GM13976 (cell line): ENCODE data around the gene CAMKMT.
"Not testable (repeated sequence)": the region's sequence is repeated elsewhere in the genome, so short reads cannot be mapped to it uniquely, and the experiment has no call there.

Experiments used
- DNase-seq: peaks from one replicate; pipeline ENCODE4 v3.0.0; 2012; ENCODE audit warnings: low spot score
- in situ Hi-C: fragments of 300-500 bp; cut with MboI; formaldehyde crosslinking; loops from one replicate; pipeline ENCODE4 v1.12.0; 2022; ENCODE audit warnings: low sequenced_read_pairs, mixed read lengths, inconsistent platforms; ENCODE audit not compliant: unreplicated experiment
- TF ChIP-seq, protein P1 (sequence below): IDR thresholded peaks from 2 replicates; pipeline ENCODE4 v1.5.1; 2012; ENCODE audit warnings: borderline replicate concordance, mild to moderate bottlenecking; ENCODE audit not compliant: insufficient read depth; ENCODE audit errors: extremely low read depth, missing control alignments, control extremely low read depth

The CAMKMT gene

DNA sequence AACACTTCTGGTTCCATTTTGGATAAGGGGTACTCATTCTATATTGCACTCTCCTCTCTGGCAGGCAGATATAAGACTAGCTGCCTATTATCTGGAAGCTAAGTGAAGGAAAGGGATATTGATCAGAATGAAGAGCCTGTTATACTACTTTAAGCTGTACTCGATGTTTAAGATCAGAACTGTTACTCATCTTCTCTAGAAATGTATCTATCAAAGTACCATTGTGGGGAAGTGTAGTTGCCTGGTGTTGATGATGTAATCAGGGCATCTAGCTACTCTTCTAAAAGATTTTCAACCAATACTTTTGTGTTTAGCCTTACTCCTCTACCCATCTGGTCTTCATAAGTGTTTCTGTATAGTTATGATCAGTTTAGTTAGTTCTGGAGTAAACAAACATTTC lies 5.8 kb downstream of the CAMKMT start:
- TF ChIP-seq, protein P1, sequence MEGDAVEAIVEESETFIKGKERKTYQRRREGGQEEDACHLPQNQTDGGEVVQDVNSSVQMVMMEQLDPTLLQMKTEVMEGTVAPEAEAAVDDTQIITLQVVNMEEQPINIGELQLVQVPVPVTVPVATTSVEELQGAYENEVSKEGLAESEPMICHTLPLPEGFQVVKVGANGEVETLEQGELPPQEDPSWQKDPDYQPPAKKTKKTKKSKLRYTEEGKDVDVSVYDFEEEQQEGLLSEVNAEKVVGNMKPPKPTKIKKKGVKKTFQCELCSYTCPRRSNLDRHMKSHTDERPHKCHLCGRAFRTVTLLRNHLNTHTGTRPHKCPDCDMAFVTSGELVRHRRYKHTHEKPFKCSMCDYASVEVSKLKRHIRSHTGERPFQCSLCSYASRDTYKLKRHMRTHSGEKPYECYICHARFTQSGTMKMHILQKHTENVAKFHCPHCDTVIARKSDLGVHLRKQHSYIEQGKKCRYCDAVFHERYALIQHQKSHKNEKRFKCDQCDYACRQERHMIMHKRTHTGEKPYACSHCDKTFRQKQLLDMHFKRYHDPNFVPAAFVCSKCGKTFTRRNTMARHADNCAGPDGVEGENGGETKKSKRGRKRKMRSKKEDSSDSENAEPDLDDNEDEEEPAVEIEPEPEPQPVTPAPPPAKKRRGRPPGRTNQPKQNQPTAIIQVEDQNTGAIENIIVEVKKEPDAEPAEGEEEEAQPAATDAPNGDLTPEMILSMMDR = no peak
- in situ Hi-C loops = no loop called here
- no peak for DNase-seq

DNA sequence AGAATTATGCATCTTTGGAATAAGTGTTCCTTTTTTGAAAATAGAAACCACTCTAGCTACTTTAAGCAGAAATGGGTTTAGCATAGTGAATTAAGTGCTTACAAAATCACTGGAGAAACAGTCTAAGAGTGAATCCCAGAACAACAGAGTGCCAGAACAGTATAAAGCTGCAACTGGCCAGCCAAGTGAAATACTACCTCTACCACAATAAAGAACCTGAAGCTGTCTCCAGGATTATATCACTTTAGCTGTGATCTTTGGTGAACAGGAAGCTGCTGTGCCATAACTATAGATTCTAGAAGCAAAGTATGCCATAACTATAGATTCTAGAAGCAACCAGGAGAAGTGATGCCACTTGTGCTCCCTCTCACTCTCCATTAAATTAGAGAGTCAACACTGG lies 7.6 kb downstream of the CAMKMT start:
- in situ Hi-C loops = no loop called here
- DNase-seq = no peak
- TF ChIP-seq, protein P1 = no peak

DNA sequence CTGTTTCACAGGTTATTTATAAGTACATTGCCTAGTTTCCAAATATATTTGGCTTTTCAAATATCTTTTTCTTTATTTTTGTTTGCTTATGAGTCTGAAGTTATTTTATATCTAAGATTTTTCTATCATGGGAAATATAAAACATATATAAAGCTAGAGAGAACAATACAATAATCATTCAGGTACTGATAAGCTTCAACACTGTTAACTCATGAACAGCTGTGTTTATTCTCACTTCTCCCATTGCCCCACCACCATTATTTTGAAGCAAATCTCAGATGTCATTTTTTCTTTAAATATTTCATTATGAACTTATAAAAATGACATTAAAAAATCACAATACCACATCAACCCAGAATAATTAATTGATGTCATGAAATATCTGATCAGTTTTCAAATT lies 9.7 kb downstream of the CAMKMT start:
- DNase-seq = no peak
- in situ Hi-C loops = no loop called here
- TF ChIP-seq, protein P1 = no peak

DNA sequence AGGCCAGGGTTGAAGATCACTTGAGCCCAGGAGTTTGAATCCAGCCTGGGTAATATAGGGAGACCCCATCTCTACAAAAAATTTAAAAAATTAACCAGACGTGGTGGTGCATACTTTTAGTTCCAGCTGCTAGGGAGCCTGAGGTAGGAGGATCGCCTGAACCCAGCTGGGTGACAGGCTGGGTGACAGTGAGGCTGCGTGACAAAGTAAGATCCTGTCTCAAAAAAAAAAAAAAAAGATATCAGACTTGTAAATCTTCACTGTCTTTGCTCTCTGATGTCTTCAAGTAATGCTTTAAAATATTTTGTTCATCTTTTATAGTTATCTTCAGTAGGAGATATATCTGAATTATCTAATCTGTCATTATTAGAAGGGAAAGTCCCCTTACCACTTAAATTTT lies 10.5 kb downstream of the CAMKMT start:
- DNase-seq = no peak
- TF ChIP-seq, protein P1 = no peak
- in situ Hi-C loops = no loop called here

DNA sequence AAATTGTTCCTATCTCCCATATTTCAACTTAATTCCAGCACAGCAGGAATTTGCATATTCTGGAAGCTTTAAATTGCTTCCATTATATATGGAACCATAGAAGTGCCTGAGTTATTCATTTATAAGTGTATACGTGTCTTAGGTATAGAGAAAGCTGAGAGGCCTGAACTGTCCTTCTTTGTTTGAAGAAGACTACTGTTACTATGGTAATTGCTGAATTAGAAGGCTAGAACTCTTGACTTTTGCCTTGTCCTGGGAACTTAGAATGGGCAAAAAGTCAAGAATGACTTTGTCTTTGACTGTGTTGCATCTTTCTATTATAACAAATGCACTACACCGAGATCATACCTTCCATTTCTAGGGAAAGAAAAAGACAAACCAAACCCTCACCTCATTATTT lies 15.7 kb downstream of the CAMKMT start:
- in situ Hi-C loops = no loop called here
- TF ChIP-seq, protein P1 = no peak
- DNase-seq = no peak

DNA sequence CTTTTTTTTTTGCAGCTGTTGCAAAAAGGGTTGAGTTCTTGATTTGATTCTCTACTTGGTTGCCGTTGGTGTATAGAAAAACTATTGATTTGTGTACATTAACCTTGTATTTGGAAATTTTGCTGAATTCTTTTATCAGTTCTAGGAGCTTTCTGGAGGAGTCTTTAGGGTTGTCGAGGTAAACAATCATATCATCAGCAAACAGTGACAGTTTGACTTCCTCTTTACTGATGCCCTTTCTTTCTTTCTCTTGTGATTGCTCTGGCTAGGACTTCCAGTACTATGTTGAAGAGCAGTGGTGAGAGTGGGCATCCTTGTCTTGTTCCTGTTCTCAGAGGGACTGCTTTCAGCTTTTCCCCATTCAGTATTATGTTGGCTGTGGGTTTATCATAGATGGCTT lies 23.5 kb downstream of the CAMKMT start:
- in situ Hi-C loops, DNase-seq: not testable (repeated sequence)

DNA sequence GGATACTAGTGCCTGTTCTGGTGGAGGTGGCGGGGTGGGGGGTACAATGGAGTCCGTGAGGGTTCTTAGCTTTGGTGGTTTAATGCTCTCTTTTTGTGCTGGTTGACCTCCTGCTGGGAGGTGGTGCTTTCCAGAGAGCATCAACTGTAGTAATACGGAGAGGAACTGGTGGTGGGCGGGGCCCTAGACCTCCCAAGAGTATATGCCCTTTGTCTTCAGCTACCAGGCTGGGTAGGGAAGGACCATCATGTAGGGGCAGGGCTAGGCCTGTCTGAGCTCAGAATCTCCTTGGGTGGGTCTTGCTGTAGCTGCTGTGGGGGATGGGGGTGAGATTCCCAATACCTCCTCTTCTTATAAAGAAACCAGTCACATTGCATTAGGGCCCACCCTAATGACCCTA lies 27.1 kb downstream of the CAMKMT start:
- no peak for DNase-seq
- TF ChIP-seq, protein P1 = no peak
- in situ Hi-C loops = no loop called here
